Stimulated activated naive B cell treated with anti-CD40 and anti-IgM and Interleukin-4, amounts not matched to agents 10 μg/mL and 1 μg/mL and 100 μg/mL, for 72 hours (primary cell): ENCODE data around the gene KMT2E.

Experiments used
- ATAC-seq, 2 donors: fragments of 150-1000 bp; cut with Tn5 transposase; replicated peaks; 2 replicates each; pipeline ENCODE4 v1.10.0; 2021; ENCODE audit warnings: moderate library complexity in 1 of 2
- DNase-seq: peaks from one replicate; pipeline ENCODE4 v3.0.0; 2021
- H3K27ac Mint-ChIP-seq: one replicate; pipeline ENCODE4 v1.8.0; 2022; ENCODE audit warnings: mild to moderate bottlenecking, mixed read lengths
- H3K27me3 Mint-ChIP-seq, 2 donors: one replicate each; pipeline ENCODE4 v1.8.0; 2022; ENCODE audit warnings: mixed read lengths in 2 of 2
- H3K36me3 Mint-ChIP-seq, 2 donors: one replicate each; pipeline ENCODE4 v1.8.0; 2022; ENCODE audit warnings: mixed read lengths in 2 of 2, mild to moderate bottlenecking in 1 of 2
- H3K4me1 Mint-ChIP-seq, 2 donors: one replicate each; pipeline ENCODE4 v1.8.0; 2022; ENCODE audit warnings: mixed read lengths in 2 of 2, mild to moderate bottlenecking in 1 of 2
- H3K4me3 Mint-ChIP-seq, 2 donors: one replicate each; pipeline ENCODE4 v1.8.0; 2022; ENCODE audit warnings: mild to moderate bottlenecking in 2 of 2, mixed read lengths in 2 of 2, moderate library complexity in 1 of 2
- H3K9me3 Mint-ChIP-seq, 2 donors: one replicate each; pipeline ENCODE4 v1.8.0; 2022; ENCODE audit warnings: mixed read lengths in 2 of 2, mild to moderate bottlenecking in 1 of 2

KMT2E gene

GRCh38 chr7:105073143-105073542, 59.1 kb downstream of the KMT2E start:
- DNase-seq, result no peak
- Mint-ChIP-seq H3K4me1 (peaks cover 2 to 5% of the 10 kb centered on the region in 2 donors), H3K27me3 (no peaks in the 10 kb centered on the region), H3K27ac (peak overlapping the region; percentile 62), H3K36me3 (peaks cover 32 to 49% of the 10 kb centered on the region in 2 donors), H3K4me3 (no peak overlapping the region), H3K9me3 (no peaks in the 10 kb centered on the region)
- no peak for ATAC-seq

DNA sequence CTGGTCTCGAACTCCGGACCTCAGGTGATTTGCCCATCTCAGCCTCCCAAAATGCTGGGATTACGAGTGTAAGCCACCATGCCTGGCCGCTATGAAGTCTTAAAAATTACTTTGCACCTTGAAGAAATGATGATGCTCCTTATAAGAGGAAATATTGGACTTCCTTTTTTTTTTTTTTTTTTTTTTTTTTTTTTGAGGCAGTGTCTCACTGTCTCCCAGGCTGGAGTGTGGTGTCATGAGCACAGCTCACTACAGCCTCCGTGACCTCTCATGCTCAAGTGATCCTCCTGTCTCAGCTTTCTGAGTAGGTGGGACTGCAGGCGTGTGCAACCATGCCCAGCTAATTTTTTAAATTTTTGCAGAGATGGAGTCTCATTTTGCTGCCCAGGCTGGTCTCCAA, 65.3 kb downstream of the KMT2E start:
- Mint-ChIP-seq H3K36me3 (peaks cover 28 to 43% of the 10 kb centered on the region in 2 donors), H3K4me3 (no peak overlapping the region), H3K4me1 (peaks cover 5 to 7% of the 10 kb centered on the region in 2 donors), H3K27me3 (no peaks in the 10 kb centered on the region), H3K27ac (no peak overlapping the region), H3K9me3 (no peaks in the 10 kb centered on the region)
- ATAC-seq (no peak), DNase-seq (no peak)

DNA sequence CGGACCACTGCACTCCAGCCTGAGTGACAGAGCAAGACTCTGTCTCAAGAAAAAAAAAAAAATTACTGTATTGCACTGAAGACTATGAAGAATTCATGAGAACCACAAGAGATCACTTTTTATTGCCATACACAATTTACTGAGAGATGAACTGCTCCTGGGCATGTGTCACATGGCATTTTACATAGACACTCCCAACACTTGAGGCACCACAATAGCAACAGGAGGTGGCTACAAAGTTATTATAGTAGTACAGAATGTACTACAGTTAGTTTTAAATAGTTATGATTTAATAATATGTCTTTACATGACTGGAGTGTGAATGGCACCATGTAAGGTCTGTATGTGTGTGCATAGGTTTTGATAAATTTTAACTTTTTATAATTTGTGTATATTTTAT, 70.6 kb downstream of the KMT2E start:
- H3K27me3 Mint-ChIP-seq, result no peaks in the 10 kb centered on the region
- no peak for ATAC-seq
- no peak overlapping the region for H3K27ac Mint-ChIP-seq
- no peaks in the 10 kb centered on the region for H3K9me3 Mint-ChIP-seq
- no peak for DNase-seq
- H3K4me1 Mint-ChIP-seq, result peaks cover 5 to 9% of the 10 kb centered on the region in 2 donors
- no peak overlapping the region for H3K4me3 Mint-ChIP-seq
- peaks cover 22 to 38% of the 10 kb centered on the region in 2 donors for H3K36me3 Mint-ChIP-seq

DNA sequence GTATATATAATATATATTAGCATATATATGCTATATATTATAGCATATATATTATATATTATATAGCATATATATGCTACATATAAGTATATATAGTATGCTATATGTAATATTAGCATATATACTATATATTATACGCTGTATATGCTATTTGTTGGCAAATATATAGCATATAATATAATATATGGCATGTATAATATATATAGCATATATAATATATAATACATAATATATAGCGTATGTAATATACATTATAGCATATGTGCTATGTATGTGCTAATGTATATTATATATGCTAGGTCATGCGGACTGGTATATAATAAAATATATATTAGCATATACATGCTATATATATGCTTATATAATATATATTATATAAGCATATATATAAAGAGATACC, 72.8 kb downstream of the KMT2E start:
- DNase-seq (no peak), ATAC-seq (no peak)
- no peak overlapping the region for H3K27ac Mint-ChIP-seq
- H3K4me3 Mint-ChIP-seq, result no peak overlapping the region
- H3K36me3 Mint-ChIP-seq, result peaks cover 20 to 44% of the 10 kb centered on the region in 2 donors
- H3K27me3 Mint-ChIP-seq, result no peaks in the 10 kb centered on the region
- peaks cover 5 to 9% of the 10 kb centered on the region in 2 donors for H3K4me1 Mint-ChIP-seq
- H3K9me3 Mint-ChIP-seq, result no peaks in the 10 kb centered on the region

DNA sequence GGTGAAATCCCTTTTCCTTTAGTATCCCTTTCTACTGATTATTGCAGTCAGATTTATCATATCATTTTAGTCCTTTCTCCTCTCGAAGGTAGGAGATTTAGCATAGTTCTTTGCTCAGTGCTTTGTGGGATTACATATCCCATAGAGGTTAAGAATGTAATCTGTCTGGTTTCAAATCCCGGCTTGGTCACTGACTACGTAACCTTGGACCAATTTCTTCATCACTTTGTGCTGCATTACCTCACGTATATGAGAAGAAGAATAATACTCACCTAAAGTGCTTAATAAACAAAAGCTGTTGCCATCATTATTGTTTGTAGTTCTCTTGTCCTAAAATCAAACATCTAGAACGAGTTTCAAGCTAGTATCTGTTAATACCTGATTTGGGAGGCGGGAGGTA, 74.0 kb downstream of the KMT2E start:
- Mint-ChIP-seq H3K36me3 (peaks cover 13 to 46% of the 10 kb centered on the region in 2 donors), H3K27ac (peak overlapping the region; percentile 63)
- ATAC-seq, result no peak

GRCh38 chr7:105088456-105088855, 74.5 kb downstream of the KMT2E start:
- Mint-ChIP-seq H3K4me3 (no peak overlapping the region), H3K27me3 (no peaks in the 10 kb centered on the region), H3K9me3 (no peaks in the 10 kb centered on the region), H3K4me1 (peaks cover 0 to 4% of the 10 kb centered on the region in 2 donors), H3K27ac (no peak overlapping the region), H3K36me3 (peaks cover 10 to 44% of the 10 kb centered on the region in 2 donors)
- ATAC-seq (no peak), DNase-seq (no peak)

More for the DNA sequence above, 74.0 kb downstream of the KMT2E start:
- Mint-ChIP-seq H3K27me3 (no peaks in the 10 kb centered on the region), H3K4me1 (peaks cover 0 to 6% of the 10 kb centered on the region in 2 donors), H3K9me3 (no peaks in the 10 kb centered on the region), H3K4me3 (no peak overlapping the region)
- DNase-seq, result no peak

GRCh38 chr7:105094966-105095365, 81.0 kb downstream of the KMT2E start:
- H3K4me3 Mint-ChIP-seq, result no peak overlapping the region
- H3K4me1 Mint-ChIP-seq, result peaks cover 8 to 14% of the 10 kb centered on the region in 2 donors
- no peak for DNase-seq
- no peaks in the 10 kb centered on the region for H3K9me3 Mint-ChIP-seq
- no peak overlapping the region for H3K27ac Mint-ChIP-seq
- H3K36me3 Mint-ChIP-seq, result peaks cover 14 to 50% of the 10 kb centered on the region in 2 donors
- no peaks in the 10 kb centered on the region for H3K27me3 Mint-ChIP-seq
- no peak for ATAC-seq

GRCh38 chr7:105096306-105096705, 82.3 kb downstream of the KMT2E start:
- Mint-ChIP-seq H3K27ac (no peak overlapping the region), H3K9me3 (no peaks in the 10 kb centered on the region), H3K4me1 (peaks cover 10 to 14% of the 10 kb centered on the region in 2 donors), H3K27me3 (no peaks in the 10 kb centered on the region), H3K4me3 (no peak overlapping the region), H3K36me3 (peaks cover 16 to 58% of the 10 kb centered on the region in 2 donors)
- ATAC-seq (no peak), DNase-seq (no peak)

GRCh38 chr7:105097619-105098018, 83.6 kb downstream of the KMT2E start:
- Mint-ChIP-seq H3K9me3 (no peaks in the 10 kb centered on the region), H3K27me3 (no peaks in the 10 kb centered on the region), H3K4me1 (peaks cover 10 to 14% of the 10 kb centered on the region in 2 donors), H3K27ac (peak overlapping the region; percentile 39), H3K36me3 (peaks cover 16 to 50% of the 10 kb centered on the region in 2 donors), H3K4me3 (no peak overlapping the region)
- DNase-seq (no peak), ATAC-seq (no peak)

- H3K36me3 Mint-ChIP-seq, result peaks cover 16 to 52% of the 10 kb centered on the region in 2 donors
- DNase-seq (no peak), ATAC-seq (peak; percentile 93 to 96)
- no peaks in the 10 kb centered on the region for H3K9me3 Mint-ChIP-seq
- peak overlapping the region; percentile 84 for H3K27ac Mint-ChIP-seq
- peaks cover 10 to 14% of the 10 kb centered on the region in 2 donors for H3K4me1 Mint-ChIP-seq
- no peak overlapping the region for H3K4me3 Mint-ChIP-seq
- H3K27me3 Mint-ChIP-seq, result no peaks in the 10 kb centered on the region
Observed at GRCh38 chr7:105098863-105099515, 85.0 kb downstream of the KMT2E start.

GRCh38 chr7:105101864-105102263, 87.9 kb downstream of the KMT2E start:
- peaks cover 19 to 44% of the 10 kb centered on the region in 2 donors for H3K36me3 Mint-ChIP-seq
- H3K4me3 Mint-ChIP-seq, result no peak overlapping the region
- no peaks in the 10 kb centered on the region for H3K9me3 Mint-ChIP-seq
- ATAC-seq (no peak), DNase-seq (no peak)
- peaks cover 8 to 14% of the 10 kb centered on the region in 2 donors for H3K4me1 Mint-ChIP-seq
- no peaks in the 10 kb centered on the region for H3K27me3 Mint-ChIP-seq
- H3K27ac Mint-ChIP-seq, result no peak overlapping the region

DNA sequence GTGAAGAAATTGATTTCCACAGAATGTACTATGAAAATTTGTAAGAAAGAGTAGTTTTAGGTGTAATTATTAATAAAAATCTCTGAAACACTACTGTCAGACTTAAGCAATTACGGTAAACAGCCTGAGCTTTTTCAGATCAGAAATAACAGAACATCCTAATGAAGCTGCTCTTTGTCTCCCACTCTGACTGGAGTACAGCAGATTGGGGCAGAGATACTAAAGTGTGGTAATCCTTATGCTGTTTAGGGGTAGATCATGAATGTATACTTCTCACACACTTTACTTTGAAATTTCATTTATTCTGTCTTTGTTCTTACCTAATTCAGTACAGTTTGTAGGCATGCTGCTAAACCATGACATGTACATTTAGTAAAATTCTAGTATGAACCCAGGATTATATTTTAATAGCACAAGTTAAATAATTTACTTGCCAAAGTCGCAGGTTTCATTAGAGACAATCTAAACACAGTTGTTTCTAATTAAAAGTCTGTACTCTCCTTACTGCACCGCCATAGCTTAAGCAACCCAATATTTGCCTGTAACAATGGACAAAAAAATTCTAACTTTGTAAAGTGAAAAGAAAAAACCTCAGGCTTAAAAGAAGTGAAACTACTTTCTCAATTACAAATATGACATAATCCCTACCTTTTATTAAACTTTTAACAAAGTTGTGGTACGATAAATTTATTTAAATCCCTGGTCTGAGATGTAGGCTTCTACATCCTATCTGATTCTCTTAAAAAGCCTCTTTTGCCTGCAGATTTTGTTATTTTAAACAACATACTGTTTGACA, 88.8 kb downstream of the KMT2E start:
- no peak for DNase-seq
- Mint-ChIP-seq H3K4me3 (no peak overlapping the region), H3K36me3 (peaks cover 19 to 37% of the 10 kb centered on the region in 2 donors), H3K9me3 (no peaks in the 10 kb centered on the region), H3K4me1 (peaks cover 6 to 14% of the 10 kb centered on the region in 2 donors), H3K27ac (peak overlapping the region; percentile 31), H3K27me3 (no peaks in the 10 kb centered on the region)
- no peak for ATAC-seq

DNA sequence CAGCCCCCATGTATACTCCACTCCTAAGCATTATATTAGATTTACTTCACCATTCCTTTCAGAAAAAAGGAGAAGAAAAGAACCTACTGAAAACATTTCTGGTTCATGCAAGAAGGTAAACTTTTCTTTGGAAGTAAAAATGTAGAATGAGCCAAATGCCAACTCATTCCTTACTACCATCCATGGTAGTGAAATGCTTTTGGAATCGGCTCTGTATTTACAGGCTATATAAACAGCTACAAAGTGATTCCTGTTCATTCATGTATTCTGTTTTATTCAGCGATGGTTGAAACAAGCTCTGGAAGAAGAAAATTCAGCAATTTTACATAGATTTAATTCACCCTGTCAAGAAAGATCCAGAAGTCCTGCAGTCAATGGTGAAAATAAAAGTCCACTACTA, 91.6 kb downstream of the KMT2E start:
- DNase-seq (no peak), ATAC-seq (no peak)
- no peak overlapping the region for H3K27ac Mint-ChIP-seq
- H3K4me1 Mint-ChIP-seq, result peaks cover 0 to under 1% of the 10 kb centered on the region in 2 donors
- no peaks in the 10 kb centered on the region for H3K27me3 Mint-ChIP-seq
- H3K36me3 Mint-ChIP-seq, result peaks cover 15 to 29% of the 10 kb centered on the region in 2 donors
- no peaks in the 10 kb centered on the region for H3K9me3 Mint-ChIP-seq
- no peak overlapping the region for H3K4me3 Mint-ChIP-seq

DNA sequence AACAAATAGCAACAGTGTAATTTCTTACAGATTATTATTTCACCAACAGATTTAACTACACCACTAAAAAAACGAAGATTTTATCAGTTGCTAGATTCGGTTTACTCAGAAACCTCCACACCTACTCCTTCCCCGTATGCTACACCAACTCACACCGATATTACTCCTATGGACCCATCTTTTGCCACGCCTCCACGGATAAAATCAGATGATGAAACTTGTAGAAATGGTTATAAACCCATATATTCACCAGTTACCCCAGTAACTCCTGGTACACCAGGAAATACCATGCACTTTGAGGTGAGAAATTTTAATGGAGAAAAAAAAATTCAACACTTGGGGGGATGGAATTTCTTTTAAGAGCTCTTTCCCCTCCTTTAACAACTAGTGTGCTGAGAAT, 92.5 kb downstream of the KMT2E start:
- ATAC-seq (no peak), DNase-seq (no peak)
- Mint-ChIP-seq H3K36me3 (peaks cover 12 to 24% of the 10 kb centered on the region in 2 donors), H3K4me1 (no peaks in the 10 kb centered on the region), H3K27me3 (no peaks in the 10 kb centered on the region), H3K4me3 (no peak overlapping the region), H3K9me3 (no peaks in the 10 kb centered on the region), H3K27ac (peak overlapping the region; percentile 25)

DNA sequence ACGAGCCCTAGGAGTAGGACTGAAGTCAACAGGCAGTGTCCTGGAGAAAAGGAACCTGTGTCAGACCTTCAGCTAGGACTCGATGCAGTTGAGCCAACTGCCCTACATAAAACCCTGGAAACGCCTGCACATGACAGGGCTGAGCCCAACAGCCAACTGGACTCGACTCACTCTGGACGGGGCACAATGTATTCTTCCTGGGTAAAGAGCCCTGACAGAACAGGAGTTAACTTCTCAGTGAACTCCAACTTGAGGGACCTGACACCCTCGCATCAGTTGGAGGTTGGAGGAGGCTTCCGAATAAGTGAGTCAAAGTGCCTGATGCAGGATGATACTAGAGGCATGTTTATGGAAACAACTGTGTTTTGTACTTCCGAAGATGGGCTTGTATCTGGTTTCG, 93.5 kb downstream of the KMT2E start:
- no peak for ATAC-seq
- Mint-ChIP-seq H3K27me3 (no peaks in the 10 kb centered on the region), H3K9me3 (no peaks in the 10 kb centered on the region), H3K27ac (no peak overlapping the region), H3K4me3 (no peak overlapping the region), H3K4me1 (peaks cover 3 to 8% of the 10 kb centered on the region in 2 donors), H3K36me3 (peaks cover 20 to 32% of the 10 kb centered on the region in 2 donors)
- DNase-seq, result no peak
